Measurements from ENCODE around the gene GSTA5.
"Not testable (repeated sequence)": the region's sequence is repeated elsewhere in the genome, so short reads cannot be mapped to it uniquely, and the experiment has no call there.

Gene GSTA5

DNA sequence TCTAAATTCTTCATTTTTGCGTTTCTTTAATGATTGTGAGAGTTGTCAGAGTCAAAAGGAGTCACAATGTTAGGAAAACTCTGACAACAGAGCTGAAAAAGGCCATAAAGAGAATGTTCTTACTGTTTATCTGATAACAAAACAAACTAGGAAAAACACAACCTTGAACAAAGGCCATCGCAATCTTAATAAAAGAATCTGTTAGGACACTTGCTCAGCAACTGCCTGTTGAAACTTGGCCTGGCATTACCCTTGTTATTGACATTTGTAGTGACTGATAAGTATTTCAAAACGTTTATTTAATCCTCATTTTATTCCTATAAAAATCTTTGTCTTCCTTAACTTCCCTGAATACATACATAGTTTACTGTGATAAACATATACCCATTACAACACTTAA lies 52.7 kb downstream of the GSTA5 start:
- no peak for DNase-seq

DNA sequence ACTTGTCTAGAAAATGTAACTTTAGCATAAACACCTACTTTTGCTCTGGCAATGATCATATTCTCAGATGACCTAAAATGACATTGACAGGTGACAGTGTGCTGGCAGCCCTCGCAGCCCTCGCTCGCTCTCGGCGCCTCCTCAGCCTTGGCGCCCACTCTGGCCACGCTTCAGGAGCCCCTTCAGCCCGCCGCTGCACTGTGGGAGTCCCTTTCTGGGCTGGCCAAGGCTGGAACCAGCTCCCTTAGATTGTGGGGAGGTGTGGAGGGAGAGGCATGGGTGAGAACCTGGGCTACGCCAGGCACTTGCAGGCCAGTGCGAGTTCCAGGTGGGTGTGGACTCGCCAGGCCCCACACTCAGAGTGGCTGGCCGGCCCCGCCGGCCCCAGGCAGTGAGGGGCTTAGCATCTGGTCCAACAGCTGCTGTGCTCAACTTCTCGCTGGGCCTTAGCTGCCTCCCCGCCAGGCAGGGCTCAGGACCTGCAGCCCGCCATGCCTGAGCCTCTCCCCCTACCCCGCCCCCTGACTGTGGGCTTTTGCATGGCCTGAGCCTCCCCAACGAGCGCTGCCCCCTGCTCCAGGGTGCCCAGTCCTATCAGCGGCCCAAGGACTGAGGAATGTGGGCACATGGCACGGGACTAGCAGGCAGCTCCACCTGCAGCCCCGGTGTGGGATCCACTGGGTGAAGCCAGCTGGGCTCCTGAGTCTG lies 54.2 kb downstream of the GSTA5 start:
- DNase-seq = no peak

DNA sequence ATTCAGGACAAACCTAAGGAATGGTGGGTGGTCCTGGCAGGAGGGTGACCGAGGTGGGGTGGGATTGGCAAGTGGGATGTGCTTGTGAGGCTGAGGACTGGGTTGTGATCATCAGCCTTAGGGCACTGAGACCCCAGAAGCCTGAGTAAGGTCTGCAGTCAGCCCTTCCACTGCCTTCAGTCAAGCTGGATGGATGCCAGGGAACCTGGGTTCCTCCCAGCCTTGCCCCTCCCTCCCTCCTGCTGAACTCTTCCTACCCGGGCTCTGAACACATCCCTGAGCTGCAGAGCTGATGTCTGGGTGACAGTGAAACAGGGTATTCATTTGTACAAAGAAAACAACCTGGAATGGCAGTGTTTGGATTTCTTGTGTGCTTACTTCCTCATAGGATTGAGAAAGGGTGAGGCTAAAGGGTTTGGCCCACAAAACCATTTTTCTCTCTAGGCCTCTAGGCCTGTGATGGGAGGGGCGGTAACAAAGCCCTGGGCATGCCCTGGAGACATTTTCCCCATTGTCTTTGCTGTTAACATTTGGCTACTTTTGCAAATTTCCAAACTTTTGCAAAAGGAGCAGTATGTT lies 57.8 kb downstream of the GSTA5 start:
- DNase-seq = not testable (repeated sequence)

DNA sequence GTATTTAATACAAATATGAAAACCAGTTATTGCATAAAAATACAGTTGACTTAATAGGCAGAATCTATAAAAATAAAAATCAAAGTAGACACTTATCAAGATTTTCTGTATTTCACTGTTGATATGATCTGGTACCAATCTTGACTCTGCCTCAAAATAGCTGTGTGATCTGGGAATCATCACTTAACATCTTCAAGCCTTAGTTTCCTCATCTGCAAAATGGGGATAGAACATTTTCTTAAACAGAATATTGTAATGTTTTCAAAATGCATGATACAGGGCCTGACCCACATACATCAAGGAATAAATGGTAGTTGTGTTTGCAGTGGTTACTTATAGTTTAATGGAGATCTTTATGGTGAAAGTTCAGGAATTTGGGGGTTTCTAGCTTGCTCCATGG lies 58.4 kb downstream of the GSTA5 start:
- DNase-seq = not testable (repeated sequence)
